ENCODE measurements around the gene EFCAB12.

- no peak for TF ChIP-seq CTCF (IDR thresholded peaks at IDR 0.05)
- no peak for TF ChIP-seq POLR2A (IDR thresholded peaks at IDR 0.05)
Measured at GRCh38 chr3:129461461-129462146, 33.2 kb upstream of the EFCAB12 start.

Measured in body of pancreas (tissue), 4 donors.